Stimulated activated CD4-positive, alpha-beta T cell treated with anti-CD3 and anti-CD28 coated beads, Interleukin-2, amount 100 ng/mL, for 4 hours (primary cell): ENCODE results near the gene RPUSD1.

Experiments used
- DNase-seq: peaks from one replicate; pipeline ENCODE4 v3.0.0-alpha.2; 2020; ENCODE audit warnings: low read depth

RPUSD1 gene

GRCh38 chr16:818592-818991 lies 30.4 kb upstream of the RPUSD1 start:
- DNase-seq: no peak

- no peak for DNase-seq
These were observed 30.0 kb upstream of the RPUSD1 start for GRCh38 chr16:818132-818531.

GRCh38 chr16:817001-817906 lies 29.1 kb upstream of the RPUSD1 start:
- DNase-seq: no peak

GRCh38 chr16:815861-816260 lies 27.7 kb upstream of the RPUSD1 start:
- no peak for DNase-seq

- no peak for DNase-seq
These were observed 26.8 kb upstream of the RPUSD1 start for GRCh38 chr16:814974-815373.

- no peak for DNase-seq
These were observed 25.8 kb upstream of the RPUSD1 start for GRCh38 chr16:813916-814412.

- peak; percentile 24 for DNase-seq
These were observed 25.2 kb upstream of the RPUSD1 start for GRCh38 chr16:813204-813915.

GRCh38 chr16:808085-808386 lies 19.9 kb upstream of the RPUSD1 start:
- no peak for DNase-seq

- DNase-seq: peak; percentile 70
These were observed 19.3 kb upstream of the RPUSD1 start for GRCh38 chr16:807347-808084.

- no peak for DNase-seq
These were observed 17.3 kb upstream of the RPUSD1 start for GRCh38 chr16:805474-805873.

GRCh38 chr16:804193-805048 lies 16.2 kb upstream of the RPUSD1 start:
- DNase-seq: no peak

- DNase-seq: no peak
These were observed 15.5 kb upstream of the RPUSD1 start for GRCh38 chr16:803754-804080.

GRCh38 chr16:802914-803753 lies 15.0 kb upstream of the RPUSD1 start:
- DNase-seq: no peak

- DNase-seq: no peak
These were observed 14.3 kb upstream of the RPUSD1 start for GRCh38 chr16:802461-802860.

- no peak for DNase-seq
These were observed 13.6 kb upstream of the RPUSD1 start for GRCh38 chr16:801584-802363.

- no peak for DNase-seq
These were observed 12.8 kb upstream of the RPUSD1 start for GRCh38 chr16:800834-801511.

- DNase-seq: no peak
These were observed 12.0 kb upstream of the RPUSD1 start, which contains the start of gene GNG13 for GRCh38 chr16:799948-800833. TSS of gene GNG13 (minus strand) at chr16:800734. CDS start at chr16:799077, 1,657 bp downstream.
